SK-N-SH treated with all-trans-retinoic acid at 6 μM for 48 hours (cell line): ENCODE results near the gene FAM167B.

Experiments
- ATAC-seq: fragments of 200-7000 bp; cut with Tn5 transposase; 3 replicates; pipeline ENCODE4 v1.9.1; 2020; ENCODE audit warnings: mild to moderate bottlenecking, moderate library complexity
- ARNTL ChIP-seq: fragments of 450-650 bp; formaldehyde crosslinking; IDR thresholded peaks from 2 replicates; pipeline ENCODE4 v1.5.0; 2020; ENCODE audit warnings: low read depth, mild to moderate bottlenecking, moderate library complexity, borderline replicate concordance
- CREB5 ChIP-seq: fragments of 250-450 bp; sonication (Bioruptor Pico); IDR thresholded peaks from 2 replicates; pipeline ENCODE4 v1.5.1; 2020; ENCODE audit warnings: low read depth, mild to moderate bottlenecking, moderate library complexity
- CSDC2 ChIP-seq: fragments of 250-450 bp; sonication (Bioruptor Pico); IDR thresholded peaks from 2 replicates; pipeline ENCODE4 v1.5.0; 2020; ENCODE audit warnings: mild to moderate bottlenecking, moderate library complexity
- CSRNP3 ChIP-seq: fragments of 250-450 bp; sonication (Bioruptor Pico); IDR thresholded peaks from 2 replicates; pipeline ENCODE4 v1.5.1; 2021; ENCODE audit warnings: mild to moderate bottlenecking, moderate library complexity
- ESRRG ChIP-seq: fragments of 250-450 bp; sonication (Bioruptor Pico); IDR thresholded peaks from 2 replicates; pipeline ENCODE4 v1.6.1; 2021; ENCODE audit warnings: mild to moderate bottlenecking
- GLIS3 ChIP-seq: fragments of 250-450 bp; sonication (Bioruptor Pico); IDR thresholded peaks from 2 replicates; pipeline ENCODE4 v1.5.0; 2020; ENCODE audit warnings: mild to moderate bottlenecking, moderate library complexity
- OSR1 ChIP-seq: fragments of 250-450 bp; sonication (Bioruptor Pico); IDR thresholded peaks from 2 replicates; pipeline ENCODE4 v1.8.0; 2022; ENCODE audit warnings: moderate library complexity, mild to moderate bottlenecking, inconsistent platforms
- PATZ1 ChIP-seq: fragments of 250-450 bp; sonication (Bioruptor Pico); IDR thresholded peaks from 2 replicates; pipeline ENCODE4 v1.8.0; 2020; ENCODE audit warnings: mild to moderate bottlenecking, moderate library complexity, borderline replicate concordance
- SNAI2 ChIP-seq: fragments of 250-450 bp; sonication (Bioruptor Pico); IDR thresholded peaks from 2 replicates; pipeline ENCODE4 v1.5.0; 2020; ENCODE audit warnings: mild to moderate bottlenecking, moderate library complexity
- TCF4 ChIP-seq: fragments of 250-450 bp; sonication (Bioruptor Pico); IDR thresholded peaks from 2 replicates; pipeline ENCODE4 v1.8.0; 2021; ENCODE audit warnings: mild to moderate bottlenecking, moderate library complexity, borderline replicate concordance
- TOX ChIP-seq: fragments of 250-450 bp; sonication (Bioruptor Pico); IDR thresholded peaks from 2 replicates; pipeline ENCODE4 v1.8.0; 2021; ENCODE audit warnings: mild to moderate bottlenecking, moderate library complexity, borderline replicate concordance
- TSHZ2 ChIP-seq: fragments of 250-450 bp; sonication (Bioruptor Pico); IDR thresholded peaks from 2 replicates; pipeline ENCODE4 v1.5.0; 2020; ENCODE audit warnings: mild to moderate bottlenecking, moderate library complexity
- ZFP3 ChIP-seq: fragments of 250-450 bp; sonication (Bioruptor Pico); IDR thresholded peaks from 2 replicates; pipeline ENCODE4 v1.5.0; 2020; ENCODE audit warnings: mild to moderate bottlenecking, moderate library complexity
- ZNF565 ChIP-seq: fragments of 450-650 bp; formaldehyde crosslinking; conservative IDR thresholded peaks from 2 replicates; pipeline ENCODE4 v1.5.0; 2020; ENCODE audit warnings: low read depth, mild to moderate bottlenecking, moderate library complexity
- ZNF70 ChIP-seq: fragments of 450-650 bp; formaldehyde crosslinking; IDR thresholded peaks from 2 replicates; pipeline ENCODE4 v1.5.0; 2020; ENCODE audit warnings: mild to moderate bottlenecking, moderate library complexity
- ZNF8 ChIP-seq: fragments of 450-650 bp; formaldehyde crosslinking; IDR thresholded peaks from 2 replicates; pipeline ENCODE4 v1.5.0; 2020; ENCODE audit warnings: mild to moderate bottlenecking, moderate library complexity

Gene FAM167B

GRCh38 chr1:32223683-32224082, 23.3 kb upstream of the FAM167B start:
- no peak for ATAC-seq
- no peak for TF ChIP-seq OSR1
- TF ChIP-seq TCF4: no peak
- TF ChIP-seq GLIS3: no peak
- no peak for TF ChIP-seq ZNF70 (CRISPR knock-in tag)
- TF ChIP-seq PATZ1 (CRISPR knock-in tag): no peak
- no peak for TF ChIP-seq TSHZ2 (CRISPR knock-in tag)
- TF ChIP-seq CSDC2 (CRISPR knock-in tag): no peak

- TF ChIP-seq ESRRG (CRISPR knock-in tag) (no peak), CSDC2 (CRISPR knock-in tag) (no peak), SNAI2 (CRISPR knock-in tag) (no peak), OSR1 (no peak)
- ATAC-seq: no peak
These were observed 22.7 kb upstream of the FAM167B start for GRCh38 chr1:32224285-32224684.

- no peak for ATAC-seq
- no peak for TF ChIP-seq ARNTL (CRISPR knock-in tag)
- TF ChIP-seq GLIS3: no peak
- no peak for TF ChIP-seq PATZ1 (CRISPR knock-in tag)
- TF ChIP-seq ZNF8 (CRISPR knock-in tag): no peak
- TF ChIP-seq ZNF565: no peak
- no peak for TF ChIP-seq TSHZ2 (CRISPR knock-in tag)
- no peak for TF ChIP-seq CSDC2 (CRISPR knock-in tag)
- TF ChIP-seq TCF4: no peak
- TF ChIP-seq TOX (CRISPR knock-in tag): no peak
These were observed 18.3 kb upstream of the FAM167B start for GRCh38 chr1:32228771-32229170.

GRCh38 chr1:32231843-32232432, 15.1 kb upstream of the FAM167B start:
- no peak for TF ChIP-seq ARNTL (CRISPR knock-in tag)
- TF ChIP-seq CSRNP3 (CRISPR knock-in tag): no peak
- no peak for TF ChIP-seq ZFP3 (CRISPR knock-in tag)
- TF ChIP-seq ZNF565: no peak
- no peak for TF ChIP-seq ZNF70 (CRISPR knock-in tag)
- no peak for TF ChIP-seq ESRRG (CRISPR knock-in tag)
- TF ChIP-seq CSDC2 (CRISPR knock-in tag): no peak
- TF ChIP-seq CREB5 (CRISPR knock-in tag): no peak
- ATAC-seq: no peak
